Measurements from ENCODE around the gene ASB2. TPM values are rescaled to one million over a fixed set of nuclear protein-coding genes. Genes with fewer than 3 reads are reported as not detected.
A peak's percentile ranks its signal among the peaks of the same experiment; 100 is the strongest.

The ASB2 gene
- total and polyA plus RNA-seq, 2 donors (not counting 1 experiment from before 2014, with no cell fraction given): 0.99 to 1.5 TPM

- no peak for TF ChIP-seq CTCF (conservative IDR thresholded peaks at IDR 0.05 in 1 of 2, IDR thresholded peaks at IDR 0.05 in 1 of 2; ENCODE audit: low read depth in 1 of 2, low read length in 2 of 2)
- no peak for TF ChIP-seq EZH2 (IDR thresholded peaks at IDR 0.05; ENCODE audit: low read length, missing control alignments)
- H2AFZ ChIP-seq (ENCODE audit: low read length): no peak overlapping the region
- H3K4me2 ChIP-seq (ENCODE audit: extremely low read depth, insufficient read depth, low read length): no peak overlapping the region
- H3K4me3 ChIP-seq (replicated peaks in 1 of 4; ENCODE audit: control extremely low read depth in 1 of 4, insufficient read depth in 1 of 4, low read depth in 3 of 4, low read length in 4 of 4): no peak overlapping the region
- no peaks in the 10 kb centered on the region for H3K4me1 ChIP-seq (ENCODE audit: control insufficient read depth, extremely low read depth, insufficient read depth, low read length)
- peak in 1 of 2 donors; percentile 45 for DNase-seq (ENCODE audit: low read depth in 2 of 2)
- H3K79me2 ChIP-seq (ENCODE audit: control insufficient read depth, insufficient read depth, low read length): no peaks in the 10 kb centered on the region
- H3K9ac ChIP-seq (ENCODE audit: insufficient read depth, low read length): no peak overlapping the region
- peaks cover 2% of the 10 kb centered on the region for H3K27me3 ChIP-seq (ENCODE audit: control insufficient read depth, insufficient read depth, low read length)
- H3K27ac ChIP-seq (ENCODE audit: insufficient read depth, low read length): no peak overlapping the region
- H4K20me1 ChIP-seq (ENCODE audit: control insufficient read depth, extremely low read depth, insufficient read depth, low read length): no peaks in the 10 kb centered on the region
- H3K9me3 ChIP-seq (ENCODE audit: control insufficient read depth, insufficient read depth, low read depth, low read length): no peaks in the 10 kb centered on the region
- H3K36me3 ChIP-seq (ENCODE audit: control insufficient read depth, insufficient read depth, low read length): no peaks in the 10 kb centered on the region
Measured at GRCh38 chr14:94011795-94012194, 35.4 kb upstream of the ASB2 start.

- Histone ChIP-seq H3K27me3 (ENCODE audit: control insufficient read depth, insufficient read depth, low read length) (no peaks in the 10 kb centered on the region), H2AFZ (ENCODE audit: low read length) (no peak overlapping the region), H3K9ac (ENCODE audit: insufficient read depth, low read length) (no peak overlapping the region), H3K4me1 (ENCODE audit: control insufficient read depth, extremely low read depth, insufficient read depth, low read length) (no peaks in the 10 kb centered on the region), H3K9me3 (ENCODE audit: control insufficient read depth, insufficient read depth, low read depth, low read length) (no peaks in the 10 kb centered on the region), H4K20me1 (ENCODE audit: control insufficient read depth, extremely low read depth, insufficient read depth, low read length) (no peaks in the 10 kb centered on the region), H3K4me2 (ENCODE audit: extremely low read depth, insufficient read depth, low read length) (no peak overlapping the region), H3K36me3 (ENCODE audit: control insufficient read depth, insufficient read depth, low read length) (no peaks in the 10 kb centered on the region), H3K4me3 (replicated peaks in 1 of 4; ENCODE audit: control extremely low read depth in 1 of 4, insufficient read depth in 1 of 4, low read depth in 3 of 4, low read length in 4 of 4) (no peak overlapping the region), H3K27ac (ENCODE audit: insufficient read depth, low read length) (no peak overlapping the region), H3K79me2 (ENCODE audit: control insufficient read depth, insufficient read depth, low read length) (no peaks in the 10 kb centered on the region)
- TF ChIP-seq EZH2 (IDR thresholded peaks at IDR 0.05; ENCODE audit: low read length, missing control alignments): no peak
- TF ChIP-seq CTCF (conservative IDR thresholded peaks at IDR 0.05 in 1 of 2, IDR thresholded peaks at IDR 0.05 in 1 of 2; ENCODE audit: low read depth in 1 of 2, low read length in 2 of 2): no peak
- DNase-seq (ENCODE audit: low read depth in 2 of 2): no peak
Measured at GRCh38 chr14:94010625-94011024, 34.3 kb upstream of the ASB2 start.

- no peak for TF ChIP-seq EZH2 (IDR thresholded peaks at IDR 0.05; ENCODE audit: low read length, missing control alignments)
- TF ChIP-seq CTCF (conservative IDR thresholded peaks at IDR 0.05 in 1 of 2, IDR thresholded peaks at IDR 0.05 in 1 of 2; ENCODE audit: low read depth in 1 of 2, low read length in 2 of 2): no peak
- Histone ChIP-seq H2AFZ (ENCODE audit: low read length) (no peak overlapping the region), H3K4me3 (replicated peaks in 1 of 4; ENCODE audit: control extremely low read depth in 1 of 4, insufficient read depth in 1 of 4, low read depth in 3 of 4, low read length in 4 of 4) (no peak overlapping the region), H3K4me1 (ENCODE audit: control insufficient read depth, extremely low read depth, insufficient read depth, low read length) (no peaks in the 10 kb centered on the region), H3K9ac (ENCODE audit: insufficient read depth, low read length) (no peak overlapping the region), H3K27ac (ENCODE audit: insufficient read depth, low read length) (no peak overlapping the region), H3K9me3 (ENCODE audit: control insufficient read depth, insufficient read depth, low read depth, low read length) (no peaks in the 10 kb centered on the region), H3K36me3 (ENCODE audit: control insufficient read depth, insufficient read depth, low read length) (no peaks in the 10 kb centered on the region), H3K4me2 (ENCODE audit: extremely low read depth, insufficient read depth, low read length) (no peak overlapping the region), H3K27me3 (ENCODE audit: control insufficient read depth, insufficient read depth, low read length) (peaks cover 3% of the 10 kb centered on the region), H3K79me2 (ENCODE audit: control insufficient read depth, insufficient read depth, low read length) (no peaks in the 10 kb centered on the region), H4K20me1 (ENCODE audit: control insufficient read depth, extremely low read depth, insufficient read depth, low read length) (no peaks in the 10 kb centered on the region)
- DNase-seq (ENCODE audit: low read depth in 2 of 2): peak; percentile 10 to 87
Measured at GRCh38 chr14:94009767-94010166, 33.4 kb upstream of the ASB2 start.
